ENCODE data around the gene METTL8. TPM values are rescaled to one million over a fixed set of nuclear protein-coding genes. Genes with fewer than 3 reads are reported as not detected.

The METTL8 gene
- total RNA-seq, 2 donors from 2014 or later = 8.1 to 18.0 TPM

DNA sequence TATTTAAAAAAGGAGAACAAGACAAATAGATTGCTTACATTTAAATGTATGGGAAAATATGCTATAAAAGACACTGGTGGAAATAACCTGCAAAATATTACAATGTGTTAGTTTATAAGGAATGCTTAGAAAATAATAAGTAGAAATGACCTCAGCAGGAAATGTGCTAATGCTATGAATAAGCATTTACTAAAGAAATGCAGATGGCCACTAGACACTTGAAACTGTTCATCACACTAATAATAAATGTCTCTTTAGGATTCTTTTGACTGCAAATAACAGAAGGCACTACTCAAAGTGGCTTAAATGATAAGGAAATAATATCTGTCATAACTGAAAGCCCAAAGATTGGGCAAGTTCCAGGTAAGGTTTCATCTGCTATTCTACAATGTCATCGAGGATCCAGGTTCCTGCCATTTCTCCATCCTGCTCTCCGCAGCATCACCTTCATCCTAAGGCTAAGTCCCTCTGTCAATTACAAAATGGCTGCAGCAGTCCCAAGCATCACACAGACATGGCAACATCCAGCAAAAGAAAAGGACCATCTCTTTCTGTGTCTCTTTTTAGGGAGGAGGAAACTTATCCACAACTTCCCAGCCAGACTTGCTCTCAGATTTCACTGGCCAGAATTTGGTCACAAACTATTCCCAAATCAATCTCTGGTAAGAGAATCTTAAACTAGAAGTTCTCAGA lies 21.9 kb downstream of the METTL8 start:
- TF ChIP-seq, protein P1, sequence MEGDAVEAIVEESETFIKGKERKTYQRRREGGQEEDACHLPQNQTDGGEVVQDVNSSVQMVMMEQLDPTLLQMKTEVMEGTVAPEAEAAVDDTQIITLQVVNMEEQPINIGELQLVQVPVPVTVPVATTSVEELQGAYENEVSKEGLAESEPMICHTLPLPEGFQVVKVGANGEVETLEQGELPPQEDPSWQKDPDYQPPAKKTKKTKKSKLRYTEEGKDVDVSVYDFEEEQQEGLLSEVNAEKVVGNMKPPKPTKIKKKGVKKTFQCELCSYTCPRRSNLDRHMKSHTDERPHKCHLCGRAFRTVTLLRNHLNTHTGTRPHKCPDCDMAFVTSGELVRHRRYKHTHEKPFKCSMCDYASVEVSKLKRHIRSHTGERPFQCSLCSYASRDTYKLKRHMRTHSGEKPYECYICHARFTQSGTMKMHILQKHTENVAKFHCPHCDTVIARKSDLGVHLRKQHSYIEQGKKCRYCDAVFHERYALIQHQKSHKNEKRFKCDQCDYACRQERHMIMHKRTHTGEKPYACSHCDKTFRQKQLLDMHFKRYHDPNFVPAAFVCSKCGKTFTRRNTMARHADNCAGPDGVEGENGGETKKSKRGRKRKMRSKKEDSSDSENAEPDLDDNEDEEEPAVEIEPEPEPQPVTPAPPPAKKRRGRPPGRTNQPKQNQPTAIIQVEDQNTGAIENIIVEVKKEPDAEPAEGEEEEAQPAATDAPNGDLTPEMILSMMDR (IDR thresholded peaks at IDR 0.05) = no peak
- TF ChIP-seq POLR2AphosphoS5 (IDR thresholded peaks at IDR 0.05) (no peak), POLR2A (IDR thresholded peaks at IDR 0.05) (no peak)
- no peaks in the 10 kb centered on the region for H3K9me3 ChIP-seq
- H3K4me3 ChIP-seq = no peak overlapping the region
- DNase-seq (ENCODE audit: low spot score) = no peak
- WGBS = 96% methylated on average over 2 of the region's 2 CpGs
- H3K36me3 ChIP-seq = no peaks in the 10 kb centered on the region
- intact Hi-C loops (cut with DNase I) = no loop called here
- H3K4me1 ChIP-seq (replicated peaks) = no peaks in the 10 kb centered on the region
- no peak overlapping the region for H3K27ac ChIP-seq
- no peaks in the 10 kb centered on the region for H3K27me3 ChIP-seq (replicated peaks; ENCODE audit: insufficient read depth)

DNA sequence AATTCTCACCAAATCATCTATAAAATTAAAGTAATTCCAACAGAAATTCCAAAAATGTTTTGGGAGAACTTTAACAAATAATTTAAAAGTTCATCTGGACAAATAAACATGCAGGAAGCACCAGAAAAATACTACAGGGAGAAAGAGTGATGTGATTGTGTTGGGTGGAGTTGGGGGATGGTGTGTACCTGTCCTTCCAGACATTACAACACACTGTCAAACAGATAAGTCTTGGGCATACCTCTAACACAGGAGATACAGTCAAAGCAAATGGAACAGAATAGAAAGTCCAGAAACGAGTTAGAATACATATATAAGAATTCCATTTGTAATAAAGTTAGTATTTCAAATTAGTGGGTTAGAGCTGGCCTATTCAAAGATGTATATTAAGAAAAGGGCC lies 22.6 kb downstream of the METTL8 start:
- no peak for DNase-seq (ENCODE audit: low spot score)
- no peak overlapping the region for H3K27ac ChIP-seq
- H3K4me1 ChIP-seq (replicated peaks) = no peaks in the 10 kb centered on the region
- no peak overlapping the region for H3K4me3 ChIP-seq
- 78% methylated on average over 1 of the region's 1 CpG for WGBS
- no peaks in the 10 kb centered on the region for H3K9me3 ChIP-seq
- no peaks in the 10 kb centered on the region for H3K27me3 ChIP-seq (replicated peaks; ENCODE audit: insufficient read depth)
- intact Hi-C loops (cut with DNase I) = no loop called here
- TF ChIP-seq POLR2AphosphoS5 (IDR thresholded peaks at IDR 0.05) = no peak
- no peak for TF ChIP-seq POLR2A (IDR thresholded peaks at IDR 0.05)
- TF ChIP-seq, protein P1 (IDR thresholded peaks at IDR 0.05) = no peak
- no peaks in the 10 kb centered on the region for H3K36me3 ChIP-seq

DNA sequence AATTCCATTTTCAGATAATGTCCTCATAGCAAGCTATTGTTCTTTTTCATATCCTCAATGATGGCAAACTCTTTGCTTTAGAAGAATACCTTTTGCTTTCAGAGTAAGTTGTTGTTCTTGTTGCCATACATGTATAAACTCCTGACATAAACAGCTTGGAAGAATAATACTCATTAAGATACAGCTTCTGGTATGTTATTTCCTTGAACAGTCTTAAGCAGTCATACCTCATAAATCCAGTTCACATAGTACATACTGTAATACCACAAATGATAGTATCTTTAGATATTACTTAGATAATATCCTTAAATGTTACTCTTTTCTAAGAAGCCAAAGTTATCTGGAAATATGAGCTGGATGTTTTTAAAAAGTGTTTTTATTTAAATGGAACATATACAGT lies 23.2 kb downstream of the METTL8 start:
- H3K27me3 ChIP-seq (replicated peaks; ENCODE audit: insufficient read depth) = no peaks in the 10 kb centered on the region
- H3K4me3 ChIP-seq = no peak overlapping the region
- H3K36me3 ChIP-seq = no peaks in the 10 kb centered on the region
- H3K9me3 ChIP-seq = no peaks in the 10 kb centered on the region
- no peaks in the 10 kb centered on the region for H3K4me1 ChIP-seq (replicated peaks)
- no peak for DNase-seq (ENCODE audit: low spot score)
- no peak overlapping the region for H3K27ac ChIP-seq
- intact Hi-C loops (cut with DNase I) = no loop called here
- TF ChIP-seq POLR2AphosphoS5 (IDR thresholded peaks at IDR 0.05) = no peak
- TF ChIP-seq, protein P1 (IDR thresholded peaks at IDR 0.05) = no peak
- TF ChIP-seq POLR2A (IDR thresholded peaks at IDR 0.05) = no peak

DNA sequence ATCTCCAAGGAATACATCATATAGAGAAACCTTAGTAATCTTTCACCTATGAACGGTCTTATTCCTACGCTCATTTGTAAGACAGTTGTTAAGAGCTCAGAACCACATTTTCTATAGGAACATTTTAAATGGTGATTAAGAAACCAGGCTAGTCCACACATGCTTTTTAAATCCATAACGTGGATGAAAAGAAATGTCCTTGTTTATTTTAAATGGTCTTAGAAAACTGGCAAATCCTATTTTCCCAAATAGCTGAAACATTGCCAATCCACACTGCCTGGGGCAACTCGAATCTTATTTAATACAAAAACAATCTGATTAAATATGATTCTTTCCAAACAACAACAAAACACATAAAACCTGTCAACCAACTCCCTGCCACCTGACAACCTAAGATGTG lies 23.7 kb downstream of the METTL8 start:
- Histone ChIP-seq H3K9me3 (no peaks in the 10 kb centered on the region), H3K4me3 (no peak overlapping the region), H3K4me1 (replicated peaks) (no peaks in the 10 kb centered on the region), H3K36me3 (no peaks in the 10 kb centered on the region), H3K27me3 (replicated peaks; ENCODE audit: insufficient read depth) (no peaks in the 10 kb centered on the region), H3K27ac (no peak overlapping the region)
- no peak for DNase-seq (ENCODE audit: low spot score)
- intact Hi-C loops (cut with DNase I) = no loop called here
- WGBS = 37% methylated on average over 4 of the region's 4 CpGs
- TF ChIP-seq, protein P1 (IDR thresholded peaks at IDR 0.05) = no peak
- TF ChIP-seq POLR2AphosphoS5 (IDR thresholded peaks at IDR 0.05) (no peak), POLR2A (IDR thresholded peaks at IDR 0.05) (no peak)

DNA sequence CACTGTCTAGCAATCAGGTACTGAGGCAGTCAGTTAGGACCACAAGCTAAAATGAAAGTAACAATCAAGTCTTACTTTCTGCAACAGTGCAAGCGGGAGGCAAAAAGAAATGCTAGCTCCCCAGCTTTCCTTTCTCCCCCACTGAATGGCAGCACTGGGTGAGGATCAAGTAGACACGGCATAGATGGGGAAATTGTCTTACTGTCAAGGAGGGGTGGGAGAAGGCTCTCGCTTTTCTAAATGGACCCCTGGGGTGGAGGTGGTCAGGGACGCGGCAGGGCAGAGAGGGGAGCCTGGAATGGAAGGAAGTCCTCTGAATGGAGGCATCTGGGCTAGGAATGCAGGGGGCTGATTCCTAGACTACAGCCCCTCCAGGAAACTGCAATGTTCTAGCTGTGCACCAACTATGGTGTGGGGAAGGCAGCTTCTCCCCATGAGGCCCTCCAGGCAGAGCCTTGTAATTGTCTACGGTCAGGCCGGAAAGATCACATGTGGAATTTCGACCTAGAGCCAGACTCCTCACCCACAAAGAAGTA lies 24.3 kb downstream of the METTL8 start:
- H3K4me3 ChIP-seq = no peak overlapping the region

More for the DNA sequence above, 24.3 kb downstream of the METTL8 start:
- Histone ChIP-seq H3K4me1 (replicated peaks) (no peaks in the 10 kb centered on the region), H3K36me3 (no peaks in the 10 kb centered on the region), H3K9me3 (no peaks in the 10 kb centered on the region), H3K27me3 (replicated peaks; ENCODE audit: insufficient read depth) (no peaks in the 10 kb centered on the region), H3K27ac (no peak overlapping the region)
- DNase-seq (ENCODE audit: low spot score) = no peak
- TF ChIP-seq POLR2A (IDR thresholded peaks at IDR 0.05) (no peak), POLR2AphosphoS5 (IDR thresholded peaks at IDR 0.05) (no peak)
- TF ChIP-seq, protein P1 (IDR thresholded peaks at IDR 0.05) = no peak
- WGBS = 50% methylated on average over 8 of the region's 8 CpGs
- intact Hi-C loops (cut with DNase I) = no loop called here

Measured in prostate gland (tissue), 2 donors.